Fibroblast of skin of left biceps (primary cell): ENCODE data around the gene CTSF.
"Not testable (repeated sequence)": the region's sequence is repeated elsewhere in the genome, so short reads cannot be mapped to it uniquely, and the experiment has no call there.

ENCODE experiments used
- DNase-seq, 2 experiments: peaks; one replicate each; pipeline ENCODE4 v3.0.0-alpha.2; 2013; ENCODE audit warnings: low read depth in 2 of 2

CTSF gene

DNA sequence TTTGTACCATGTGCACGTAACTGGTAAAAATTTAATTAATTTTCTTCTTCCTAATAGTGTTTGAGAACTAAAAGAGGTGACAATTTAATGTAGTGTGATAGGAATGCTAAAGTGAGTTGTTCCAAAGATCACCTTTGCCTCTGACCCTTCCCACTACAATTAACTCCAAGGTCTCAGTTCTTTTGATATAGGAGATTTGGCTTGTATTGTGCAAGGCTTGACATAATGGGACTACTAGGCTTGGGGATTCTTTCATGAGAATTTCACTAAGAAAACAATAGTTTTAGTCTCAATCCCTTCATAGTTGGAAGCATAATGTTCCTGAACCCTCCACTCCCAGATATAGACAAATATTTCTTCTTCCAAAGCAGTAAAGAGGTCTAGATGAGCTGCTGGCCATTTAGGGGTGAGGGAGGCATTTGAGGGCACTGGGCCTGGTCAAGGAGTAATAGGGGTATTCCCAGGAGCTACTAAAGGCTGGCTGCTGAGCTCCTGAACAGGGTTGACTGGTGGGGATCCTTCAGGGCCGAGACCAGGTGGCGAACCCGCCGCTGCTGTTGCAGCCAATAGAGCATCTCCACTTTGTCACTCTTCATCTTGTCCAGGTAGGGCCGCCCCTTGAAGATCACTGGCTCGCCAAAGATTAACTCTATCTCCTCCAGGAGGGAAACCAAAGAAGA, 21.7 kb upstream of the CTSF start:
- DNase-seq, result no peak

DNA sequence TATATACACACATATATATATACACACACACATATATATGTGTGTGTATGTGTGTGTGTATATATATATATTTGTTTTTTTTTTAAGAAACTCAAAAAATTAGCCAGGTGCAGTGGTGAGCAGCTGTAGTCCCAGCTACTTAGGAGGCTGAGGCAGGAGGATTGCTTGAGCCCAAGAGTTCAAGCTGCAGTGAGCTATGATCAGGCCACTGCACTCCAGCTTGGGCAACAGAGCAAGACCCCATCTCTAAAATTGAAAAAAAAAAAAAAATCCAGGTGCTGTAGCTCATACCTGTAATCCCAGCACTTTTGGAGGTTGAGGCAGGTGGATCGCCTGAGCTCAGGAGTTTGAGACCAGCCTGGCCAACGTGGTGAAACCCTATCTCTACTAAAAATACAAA, 20.9 kb upstream of the CTSF start:
- DNase-seq, result not testable (repeated sequence)

DNA sequence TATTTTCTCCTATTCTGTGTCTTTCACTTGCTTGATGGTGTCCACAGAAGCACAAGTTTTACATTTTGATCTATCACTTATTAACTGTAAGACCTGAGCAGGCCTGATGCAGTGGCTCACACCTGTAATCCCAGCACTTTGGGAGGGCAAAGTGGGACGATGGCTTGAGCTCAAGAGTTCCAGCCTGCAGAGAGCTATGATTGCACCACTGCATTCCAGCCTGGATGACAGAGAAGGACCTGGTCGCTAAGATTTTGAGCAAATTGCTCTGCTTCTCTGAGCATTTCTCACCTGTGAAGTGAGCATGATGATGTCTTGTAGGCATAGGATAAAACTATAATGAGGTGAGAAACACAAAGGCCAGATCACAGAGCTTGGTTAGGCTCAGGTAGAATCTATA, 17.7 kb upstream of the CTSF start:
- DNase-seq, result no peak

DNA sequence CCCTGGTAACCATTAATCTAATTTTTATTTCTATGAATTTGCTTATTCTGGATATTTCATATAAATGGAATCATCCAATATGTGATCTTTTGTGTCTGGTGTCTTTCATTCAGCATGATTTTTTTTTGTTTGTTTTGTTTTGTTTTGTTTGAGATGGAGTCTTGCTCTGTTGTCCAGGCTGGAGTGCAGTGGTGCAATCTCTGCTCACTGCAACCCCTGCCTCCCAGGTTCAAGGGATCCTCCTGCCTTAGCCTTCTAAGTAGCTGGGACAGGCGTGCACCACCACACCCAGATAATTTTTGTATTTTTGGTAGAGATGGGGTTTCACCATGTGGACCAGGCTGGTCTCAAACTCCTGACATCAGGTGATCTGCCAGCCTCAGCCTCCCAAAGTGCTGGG, 17.0 kb upstream of the CTSF start:
- DNase-seq, result not testable (repeated sequence)

DNA sequence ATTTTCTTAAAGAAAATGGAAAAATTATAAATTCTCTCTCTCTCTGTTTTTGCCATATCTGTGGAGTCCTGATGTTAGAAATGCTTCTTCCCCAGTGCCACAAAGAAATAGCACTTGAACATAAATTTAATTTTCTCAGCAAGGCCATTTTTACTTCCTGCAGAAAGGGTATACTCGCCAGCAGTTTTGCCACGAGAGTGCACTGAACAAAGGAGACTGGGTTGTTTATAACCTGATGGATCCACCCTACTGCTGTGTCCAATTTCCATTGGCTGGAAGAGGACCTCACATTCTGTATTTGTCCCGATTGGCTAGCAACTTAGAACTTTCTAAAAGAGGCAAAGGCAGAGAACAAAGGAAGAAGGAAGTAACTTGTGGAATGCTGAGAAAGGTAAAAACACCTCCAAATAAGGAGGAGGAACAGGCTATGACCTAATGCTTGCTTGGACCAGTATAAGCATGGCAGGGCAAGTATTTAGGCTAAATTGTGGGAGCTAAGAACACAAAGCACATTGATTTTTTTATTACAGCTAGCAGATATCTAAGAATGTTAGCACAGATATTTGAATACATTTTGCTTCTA, 14.2 kb upstream of the CTSF start:
- DNase-seq, result not testable (repeated sequence)

DNA sequence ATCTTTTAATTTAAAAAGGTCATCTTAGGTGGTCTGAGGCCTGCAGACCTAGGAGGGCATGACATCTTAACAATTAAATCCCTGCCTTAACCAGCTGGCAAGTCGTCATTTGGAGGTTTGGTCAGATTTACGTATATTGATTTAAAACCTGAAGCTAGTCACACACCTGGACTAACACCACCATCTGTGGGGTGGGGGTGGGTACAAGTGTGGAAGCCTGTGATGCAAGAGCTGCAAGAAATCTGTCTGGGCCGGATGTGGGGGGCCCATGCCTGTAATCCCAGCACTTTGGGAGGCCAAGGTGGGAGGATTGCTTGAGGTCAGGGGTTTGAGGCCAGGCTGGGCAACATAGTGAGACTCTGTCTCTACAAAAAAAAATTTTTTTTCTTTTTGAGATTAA, 12.9 kb upstream of the CTSF start:
- no peak for DNase-seq

DNA sequence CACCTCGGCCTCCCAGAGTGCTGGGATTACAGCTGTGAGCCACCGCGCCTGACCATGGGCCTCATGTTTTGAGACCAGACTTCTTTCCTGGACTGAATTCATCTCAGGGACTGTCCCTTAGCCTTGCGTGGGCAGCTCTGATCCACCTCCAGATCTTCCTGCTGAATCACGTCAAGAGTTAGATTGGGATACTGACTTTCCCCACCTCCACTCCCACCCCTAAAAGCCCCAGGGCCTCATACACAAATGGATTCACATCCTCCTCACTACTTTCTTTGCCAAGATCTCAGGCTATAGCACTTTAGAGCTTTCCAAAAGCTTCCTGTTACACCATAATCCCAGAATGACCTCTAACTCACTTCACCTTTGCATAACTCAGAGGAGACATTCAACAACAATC, 12.4 kb upstream of the CTSF start:
- DNase-seq, result no peak

DNA sequence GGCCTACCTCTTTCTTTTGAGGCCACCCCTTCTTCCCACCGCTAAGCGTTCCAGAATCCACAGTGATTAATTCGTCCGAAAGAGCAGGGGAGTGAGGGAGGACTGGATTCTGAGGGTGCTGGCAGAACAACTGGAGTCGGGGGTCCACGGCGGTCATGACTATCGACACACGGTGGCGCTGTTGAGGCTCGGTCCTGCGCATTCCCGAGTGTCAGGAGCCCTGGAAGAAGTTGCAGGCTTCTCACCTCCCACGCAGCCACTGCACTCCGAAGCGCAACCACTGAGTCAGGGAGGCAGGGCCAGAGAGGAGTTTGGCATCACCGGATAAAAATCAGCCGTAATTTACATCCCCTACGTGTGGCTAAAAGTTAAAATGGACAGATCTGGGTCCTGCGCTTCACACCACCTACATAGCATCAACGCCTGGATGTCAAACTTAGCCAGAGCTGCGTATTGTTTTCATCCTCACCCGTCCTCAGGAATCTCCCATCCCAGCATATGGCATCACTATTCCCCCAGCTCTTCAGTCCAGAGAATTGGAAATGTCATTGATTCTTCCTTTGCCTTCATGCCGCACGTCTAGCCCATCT, 10.7 kb upstream of the CTSF start:
- peak; percentile 20 to 36 for DNase-seq

DNA sequence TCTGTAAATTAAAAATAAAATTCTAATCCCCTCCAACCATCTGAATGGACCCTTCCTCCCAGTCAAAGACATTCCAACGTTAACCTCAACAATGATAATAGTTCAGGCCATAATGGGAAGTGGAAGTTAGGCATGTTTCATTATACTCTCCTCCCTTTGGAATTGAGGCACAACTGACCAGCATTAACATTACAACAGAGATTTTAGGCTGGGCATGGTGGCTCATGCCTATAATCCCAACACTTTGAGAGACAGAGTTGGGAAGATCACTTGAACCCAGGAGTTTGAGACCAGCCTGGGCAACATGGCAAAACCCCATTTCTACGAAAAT, 2.4 kb upstream of the CTSF start:
- no peak for DNase-seq

DNA sequence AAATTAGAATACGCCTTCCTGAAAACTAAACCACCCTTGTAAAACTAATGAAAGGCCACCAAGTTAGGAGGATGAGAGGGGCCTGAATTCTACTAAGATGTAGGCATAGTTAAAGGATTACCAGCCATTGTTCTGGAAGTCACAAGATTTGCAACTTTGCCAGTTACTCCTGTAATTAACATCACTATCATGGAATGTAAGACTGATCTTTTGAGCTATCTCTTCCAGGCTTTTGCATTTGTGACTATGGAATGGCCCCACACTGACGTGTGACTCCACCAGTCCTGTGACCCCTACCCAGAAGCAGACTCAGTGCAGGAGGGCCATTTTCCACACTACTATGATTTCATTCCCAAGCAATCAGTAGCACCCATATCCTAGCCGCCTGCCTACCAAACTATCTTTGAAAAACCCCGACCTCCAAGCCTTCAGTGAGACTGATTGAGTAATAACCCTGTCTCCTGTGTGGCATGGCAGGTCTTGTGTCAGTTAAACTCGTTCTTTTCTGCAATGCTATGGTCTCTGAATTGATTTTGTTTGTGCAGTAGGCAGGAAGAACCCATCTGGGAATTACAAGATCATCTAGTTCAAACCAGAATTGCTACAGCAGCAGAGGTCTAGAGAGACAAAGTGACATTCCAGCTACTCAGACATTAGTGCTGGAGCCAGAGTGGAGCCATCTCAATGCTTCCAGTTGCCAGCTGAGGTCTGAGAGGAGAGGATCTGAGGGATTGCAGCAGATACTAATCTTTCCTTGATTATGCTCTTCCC, 1.9 kb upstream of the CTSF start:
- no peak for DNase-seq

DNA sequence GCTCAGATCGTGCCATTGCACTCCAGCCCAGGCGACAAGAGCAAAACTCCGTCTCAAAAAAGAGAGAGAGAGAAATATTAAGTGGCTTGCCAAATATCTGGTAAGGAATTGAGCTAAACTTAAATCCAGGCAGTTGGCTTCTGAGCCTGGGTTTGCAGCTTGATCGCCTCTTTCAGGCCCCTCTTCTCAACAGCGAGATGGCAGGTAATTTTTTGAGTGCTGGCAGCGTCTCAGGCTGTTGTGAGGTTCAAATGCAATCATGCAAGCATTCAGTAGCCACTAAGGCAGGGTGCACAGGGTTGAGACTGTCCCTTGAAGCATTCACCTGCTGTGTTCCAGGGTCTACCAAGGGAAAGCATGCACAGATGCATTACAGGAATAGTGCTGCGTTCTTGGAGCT, 670 bp upstream of the CTSF start:
- DNase-seq, result no peak

DNA sequence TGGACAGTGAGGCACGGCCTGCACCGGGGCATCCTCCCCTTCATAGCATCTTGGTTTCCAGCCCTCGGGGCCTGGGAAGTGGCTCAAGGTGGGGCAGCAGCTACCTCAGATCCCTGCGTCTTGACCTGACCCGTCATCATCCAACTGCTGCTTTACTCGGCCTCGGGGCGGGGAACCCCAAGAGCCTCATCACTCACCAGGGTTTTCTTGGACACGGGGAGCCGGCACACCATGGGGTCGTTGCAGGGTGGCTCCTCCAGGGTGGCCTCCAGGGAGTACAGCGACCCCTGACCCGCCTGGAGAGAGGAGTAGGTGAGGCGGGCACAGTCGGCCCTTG, 651 bp downstream of the CTSF start:
- no peak for DNase-seq

DNA sequence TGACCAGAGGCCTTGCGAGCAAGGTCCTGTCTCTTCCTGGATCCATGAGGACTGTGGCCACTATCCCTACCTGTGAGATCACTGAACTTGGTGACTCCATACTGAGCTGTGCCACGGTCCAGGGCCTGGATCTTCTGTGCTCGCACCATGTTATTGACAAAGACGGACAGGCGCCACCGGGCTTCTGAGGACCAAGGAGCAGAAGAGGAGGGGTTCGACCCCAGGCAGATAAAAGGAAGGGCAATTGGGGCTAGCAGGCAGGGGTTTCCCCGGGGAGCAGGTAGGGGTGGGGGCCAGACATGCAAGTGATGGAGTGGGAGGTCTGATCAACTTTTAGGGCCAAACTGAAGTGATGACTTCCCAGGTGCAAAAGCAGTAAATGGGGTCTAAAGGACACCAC, 2.2 kb downstream of the CTSF start:
- no peak for DNase-seq

DNA sequence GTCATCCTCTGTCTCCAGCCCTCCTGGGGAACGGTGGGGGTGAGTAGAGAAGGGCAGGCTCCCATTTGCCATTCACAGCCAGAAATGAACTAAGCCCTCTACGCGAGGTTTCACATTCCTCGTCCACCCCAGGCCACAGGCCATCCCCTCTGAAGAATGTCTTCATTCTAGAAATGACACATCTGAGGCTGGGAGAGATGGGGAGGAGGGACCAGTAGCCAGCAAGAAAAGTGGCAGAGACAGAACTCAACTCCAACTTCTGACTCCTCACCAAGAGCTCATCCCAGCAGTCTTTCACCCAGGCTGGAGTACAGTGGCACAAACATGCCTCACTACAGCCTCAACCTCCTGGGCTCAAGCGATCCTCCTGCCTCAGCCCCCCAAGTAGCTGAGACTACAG, 3.4 kb downstream of the CTSF start:
- DNase-seq, result no peak

DNA sequence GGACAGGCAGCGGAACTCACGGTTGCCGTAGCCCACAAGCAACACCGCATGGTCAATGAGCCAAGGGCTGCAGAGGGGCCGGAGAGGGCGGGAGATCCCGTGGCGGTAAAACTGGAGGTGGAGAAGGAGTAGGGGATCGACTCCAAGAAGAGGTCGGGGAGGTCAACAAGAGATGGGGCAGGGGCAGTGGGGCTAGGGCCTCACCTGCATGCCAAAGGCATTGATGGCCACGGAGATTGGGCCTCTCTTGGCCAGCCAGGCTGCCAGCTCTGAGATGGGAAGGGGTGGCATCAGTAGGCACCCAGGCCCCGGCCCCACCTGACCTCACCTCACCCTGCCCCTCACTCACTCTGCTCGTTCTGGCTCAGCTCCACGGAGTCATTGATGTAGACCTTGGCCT, 3.9 kb downstream of the CTSF start:
- no peak for DNase-seq

DNA sequence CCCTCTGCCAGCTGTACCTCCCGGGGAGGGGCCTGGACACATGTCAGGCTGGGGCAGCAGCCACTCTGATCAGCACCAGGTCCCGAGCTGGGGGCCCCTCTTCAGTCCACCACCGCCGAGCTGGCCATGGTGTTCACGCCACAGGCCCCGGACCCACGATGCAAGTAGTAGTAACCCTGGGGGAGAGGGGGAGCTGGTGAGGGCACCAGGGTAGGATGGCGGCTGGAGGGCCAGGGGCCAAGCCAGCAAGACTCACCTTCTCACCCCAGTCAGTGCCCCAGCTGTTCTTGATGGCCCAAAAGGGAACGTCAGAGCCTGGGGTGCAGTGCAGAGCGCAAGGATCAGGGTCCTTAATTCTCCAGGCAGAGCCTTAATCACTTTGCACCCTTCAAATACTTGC, 4.6 kb downstream of the CTSF start:
- no peak for DNase-seq

DNA sequence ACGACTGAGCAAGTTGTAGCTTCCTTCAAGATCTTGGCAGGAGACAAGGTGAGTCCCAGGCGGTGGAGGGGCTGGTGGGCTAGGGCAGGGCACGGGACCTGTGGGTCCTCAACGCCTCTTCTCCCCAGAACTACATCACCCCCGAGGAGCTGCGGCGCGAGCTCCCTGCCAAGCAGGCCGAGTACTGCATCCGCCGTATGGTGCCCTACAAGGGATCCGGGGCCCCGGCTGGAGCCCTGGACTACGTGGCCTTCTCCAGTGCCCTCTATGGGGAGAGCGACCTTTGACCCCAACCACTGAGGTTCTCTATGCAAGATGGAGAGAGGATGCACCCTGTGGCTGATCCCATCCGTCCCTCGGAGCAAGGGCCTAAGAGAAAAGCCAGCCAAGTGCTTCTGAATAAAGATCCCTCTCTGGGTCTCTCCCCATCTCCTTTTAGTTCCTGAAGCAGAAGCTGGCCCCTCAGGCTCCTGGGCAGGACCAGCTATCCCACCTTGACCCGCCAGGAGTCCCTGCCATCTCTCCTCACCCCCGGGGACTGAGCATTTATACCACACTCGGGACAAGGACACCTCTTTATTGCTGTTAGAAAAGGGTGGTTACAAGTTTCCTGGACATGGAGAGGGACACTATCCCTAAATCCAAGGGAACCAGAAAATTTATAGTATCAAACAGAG, 5.4 kb downstream of the CTSF start:
- DNase-seq, result no peak

DNA sequence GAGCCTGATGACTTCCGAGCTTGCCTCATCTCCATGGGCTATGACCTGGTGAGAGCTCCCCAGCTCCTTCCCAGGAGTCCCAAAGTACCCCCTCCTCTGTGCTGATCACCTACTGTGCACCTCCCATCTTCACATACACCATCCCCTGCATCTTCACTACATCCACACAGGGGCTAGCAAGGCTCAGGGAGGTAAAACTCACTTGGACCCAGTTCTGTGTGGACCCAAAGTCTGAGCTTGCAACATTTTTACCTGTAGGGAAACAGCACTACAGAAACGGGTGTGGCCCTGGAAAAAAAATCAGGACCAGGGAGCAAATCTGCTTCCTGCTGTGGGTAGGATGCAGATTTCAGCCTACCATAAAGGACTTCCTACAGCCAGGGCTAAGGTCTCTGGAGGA, 6.1 kb downstream of the CTSF start:
- no peak for DNase-seq

DNA sequence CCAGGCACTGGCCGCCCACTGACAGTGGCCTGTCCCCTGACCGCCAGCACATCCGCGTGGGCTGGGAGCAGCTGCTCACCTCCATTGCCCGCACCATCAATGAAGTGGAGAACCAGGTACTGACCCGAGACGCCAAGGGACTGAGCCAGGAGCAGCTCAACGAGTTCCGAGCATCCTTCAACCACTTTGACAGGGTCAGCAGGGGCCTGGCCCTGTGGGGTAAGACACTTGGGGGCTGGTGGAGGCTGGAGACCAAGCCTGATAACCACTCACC, 6.5 kb downstream of the CTSF start:
- no peak for DNase-seq

DNA sequence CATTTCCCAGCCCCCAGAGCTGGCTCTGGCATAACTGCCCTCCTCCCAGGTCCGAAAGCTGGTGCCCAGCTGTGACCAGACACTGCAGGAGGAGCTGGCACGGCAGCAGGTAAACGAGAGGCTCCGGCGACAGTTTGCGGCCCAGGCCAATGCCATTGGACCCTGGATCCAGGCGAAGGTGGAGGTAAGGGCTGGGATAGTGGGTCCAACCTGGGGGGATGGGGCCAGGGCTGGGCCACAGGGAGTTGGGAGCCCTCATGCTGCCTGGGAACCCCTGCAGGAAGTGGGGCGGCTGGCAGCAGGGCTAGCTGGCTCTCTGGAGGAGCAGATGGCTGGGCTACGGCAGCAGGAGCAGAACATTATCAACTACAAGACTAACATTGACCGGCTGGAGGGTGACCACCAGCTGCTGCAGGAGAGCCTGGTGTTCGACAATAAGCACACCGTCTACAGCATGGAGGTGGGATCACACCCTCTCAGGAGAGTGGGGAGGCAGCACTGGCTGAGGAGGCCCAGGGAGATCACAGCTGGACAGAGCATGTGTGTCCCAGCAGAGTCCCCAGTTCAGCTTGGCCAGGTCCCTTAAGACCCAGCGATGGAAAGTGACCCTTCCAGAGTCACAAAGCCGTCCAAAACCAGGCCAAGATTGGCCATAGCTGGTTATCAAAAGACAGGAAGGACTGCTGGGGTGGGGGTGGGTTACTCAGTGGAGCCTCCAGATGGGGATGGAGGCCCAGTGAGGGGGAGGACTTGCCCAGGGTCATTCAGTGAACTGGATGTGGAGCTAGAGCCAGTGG, 7.0 kb downstream of the CTSF start:
- DNase-seq, result no peak

DNA sequence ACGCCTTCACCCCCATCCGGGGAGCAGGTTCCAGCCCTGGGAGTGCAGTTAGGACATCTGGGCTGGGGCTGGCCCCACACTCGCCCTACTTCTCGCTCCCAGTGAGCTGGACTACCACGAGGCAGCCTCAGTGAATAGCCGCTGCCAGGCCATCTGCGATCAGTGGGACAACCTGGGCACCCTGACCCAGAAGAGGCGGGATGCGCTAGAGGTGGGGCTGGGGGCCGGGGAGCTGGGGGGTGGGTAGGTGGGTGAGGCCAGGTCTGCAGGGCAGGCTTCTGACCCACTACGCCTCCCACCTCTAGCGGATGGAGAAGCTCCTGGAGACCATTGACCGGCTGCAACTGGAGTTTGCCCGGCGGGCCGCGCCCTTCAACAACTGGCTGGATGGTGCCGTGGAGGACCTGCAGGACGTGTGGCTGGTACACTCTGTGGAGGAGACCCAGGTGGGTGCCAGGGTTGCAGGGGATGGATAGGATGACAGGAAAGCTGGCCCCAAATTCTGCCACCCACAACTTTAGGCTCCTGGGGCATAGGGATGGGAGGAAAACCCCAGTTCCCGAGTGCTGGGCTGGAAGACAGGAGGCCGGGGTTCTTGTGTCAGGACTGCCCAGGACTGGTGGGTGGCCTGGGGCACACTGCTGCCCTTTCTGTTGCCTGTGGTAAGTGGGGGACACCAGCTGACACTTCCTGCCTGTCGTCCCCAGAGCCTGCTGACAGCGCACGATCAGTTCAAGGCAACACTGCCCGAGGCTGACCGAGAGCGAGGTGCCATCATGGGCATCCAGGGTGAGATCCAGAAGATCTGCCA, 8.3 kb downstream of the CTSF start:
- no peak for DNase-seq
